GM19438 (cell line): ENCODE data around the gene PRAMEF11.

ENCODE experiments used
- ATAC-seq: cut with Tn5 transposase; IDR thresholded peaks from one replicate; pipeline ENCODE4 v1.9.1; 2021; ENCODE audit warnings: low read depth; ENCODE audit not compliant: unreplicated experiment

Gene PRAMEF11

GRCh38 chr1:12774801-12775345 is 56.3 kb downstream of the PRAMEF11 start:
- ATAC-seq = no peak
